Naive thymus-derived CD8-positive, alpha-beta T cell (primary cell): ENCODE data around the gene WDR64. TPM values are rescaled to one million over a fixed set of nuclear protein-coding genes. Genes with fewer than 3 reads are reported as not detected.
"Not testable (repeated sequence)": the region's sequence is repeated elsewhere in the genome, so short reads cannot be mapped to it uniquely, and the experiment has no call there.

Experiments
- ATAC-seq, 2 donors: fragments of 150-1000 bp; cut with Tn5 transposase in 1 of 2; sonication (Bioruptor Pico), chemical (Tn5 transposase) in 1 of 2; 1 replicate in 1 of 2; 2 replicates in 1 of 2; pipeline ENCODE4 v1.10.0; 2021; ENCODE audit warnings: mild to moderate bottlenecking in 2 of 2, moderate library complexity in 2 of 2
- POLR2A ChIA-PET: fragments of 350-600 bp; sonication (Branson Sonifier 250); formaldehyde crosslinking; loops from one replicate; lab custom pipeline; 2021; ENCODE audit warnings: antibody characterized with exemption; lab: Charles Lee
- DNase-seq, 10 donors: peaks; one replicate each; pipeline versions ENCODE4 v3.0.0 to v3.0.0-alpha.2; 2020 to 2022
- H3K27ac Mint-ChIP-seq, 10 donors: one replicate each; pipeline ENCODE4 v1.8.0; 2020 to 2022; ENCODE audit warnings: mild to moderate bottlenecking in 10 of 10, mixed read lengths in 10 of 10, moderate library complexity in 4 of 10, inconsistent platforms in 1 of 10
- H3K27me3 Mint-ChIP-seq, 5 donors: one replicate each; pipeline ENCODE4 v1.8.0; 2021 to 2022; ENCODE audit warnings: mixed read lengths in 5 of 5
- H3K36me3 Mint-ChIP-seq, 3 donors: one replicate each; pipeline ENCODE4 v1.8.0; 2020 to 2022; ENCODE audit warnings: mixed read lengths in 3 of 3, mild to moderate bottlenecking in 2 of 3, inconsistent platforms in 1 of 3
- H3K4me1 Mint-ChIP-seq, 4 donors: one replicate each; pipeline ENCODE4 v1.8.0; 2021 to 2022; ENCODE audit warnings: mixed read lengths in 4 of 4
- H3K4me3 Mint-ChIP-seq, 10 donors: one replicate each; pipeline ENCODE4 v1.8.0; 2020 to 2022; ENCODE audit warnings: mild to moderate bottlenecking in 10 of 10, mixed read lengths in 10 of 10, moderate library complexity in 6 of 10, inconsistent platforms in 1 of 10
- H3K9me3 Mint-ChIP-seq, 9 donors: one replicate each; pipeline ENCODE4 v1.8.0; 2020 to 2022; ENCODE audit warnings: mixed read lengths in 9 of 9, mild to moderate bottlenecking in 3 of 9, inconsistent platforms in 1 of 9, moderate library complexity in 1 of 9
- polyA plus RNA-seq, 3 donors: library from polyadenylated mRNA; unstranded; fragments of 300-500 nt; fragmentation: Illumina TruSeq; gene quantifications; one replicate each; pipeline ENCODE4 v1.2.3, GENCODE V29; 2021
- total RNA-seq, 8 experiments: library from RNA in 2 of 8; stranded (reverse) in 2 of 8; gene quantifications; one replicate each; pipeline ENCODE4 v1.2.3 and lab custom pipeline; 2021 to 2026

Gene WDR64
- total and polyA plus RNA-seq, 5 experiments from 2014 or later: 0.28 to 0.69 (median 0.49) TPM; not detected in 2

DNA sequence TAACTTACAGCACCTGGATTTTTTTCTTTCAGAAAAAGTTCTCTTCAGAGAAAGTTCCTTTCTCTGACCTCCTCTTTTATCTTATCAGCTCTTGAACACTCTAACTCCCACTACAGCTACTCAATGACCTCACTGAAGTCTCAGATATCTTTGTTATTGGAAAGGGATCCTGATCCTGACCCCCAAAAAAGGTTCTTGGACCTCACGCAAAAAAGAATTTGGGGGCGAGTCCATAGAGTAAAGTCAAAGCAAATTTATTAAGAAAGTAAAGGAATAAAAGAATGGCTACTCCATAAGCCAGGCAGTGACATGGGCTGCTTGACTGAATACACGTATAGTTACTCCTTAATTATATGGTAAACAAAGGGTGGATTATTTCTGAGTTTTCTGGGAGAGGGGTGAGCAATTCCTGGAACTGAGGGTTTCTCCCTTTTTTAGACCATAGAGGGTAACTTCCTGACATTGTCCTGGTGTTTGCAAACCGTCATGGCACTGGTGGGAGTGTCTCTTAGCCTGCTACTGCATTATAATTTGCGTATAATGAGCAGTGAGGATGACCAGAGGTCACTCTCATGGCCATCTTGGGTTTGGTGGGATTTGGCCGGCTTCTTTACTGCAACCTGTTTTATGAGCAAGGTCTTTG is 44.2 kb downstream of the WDR64 start:
- Mint-ChIP-seq H3K4me1 (peaks cover 0 to under 1% (median 0%) of the 10 kb centered on the region in 4 donors), H3K36me3 (no peaks in the 10 kb centered on the region), H3K4me3 (no peak overlapping the region), H3K27me3 (no peaks in the 10 kb centered on the region), H3K9me3 (no peaks in the 10 kb centered on the region), H3K27ac (no peak overlapping the region)
- DNase-seq: no peak
- ATAC-seq: no peak
- POLR2A ChIA-PET: no interaction called here

DNA sequence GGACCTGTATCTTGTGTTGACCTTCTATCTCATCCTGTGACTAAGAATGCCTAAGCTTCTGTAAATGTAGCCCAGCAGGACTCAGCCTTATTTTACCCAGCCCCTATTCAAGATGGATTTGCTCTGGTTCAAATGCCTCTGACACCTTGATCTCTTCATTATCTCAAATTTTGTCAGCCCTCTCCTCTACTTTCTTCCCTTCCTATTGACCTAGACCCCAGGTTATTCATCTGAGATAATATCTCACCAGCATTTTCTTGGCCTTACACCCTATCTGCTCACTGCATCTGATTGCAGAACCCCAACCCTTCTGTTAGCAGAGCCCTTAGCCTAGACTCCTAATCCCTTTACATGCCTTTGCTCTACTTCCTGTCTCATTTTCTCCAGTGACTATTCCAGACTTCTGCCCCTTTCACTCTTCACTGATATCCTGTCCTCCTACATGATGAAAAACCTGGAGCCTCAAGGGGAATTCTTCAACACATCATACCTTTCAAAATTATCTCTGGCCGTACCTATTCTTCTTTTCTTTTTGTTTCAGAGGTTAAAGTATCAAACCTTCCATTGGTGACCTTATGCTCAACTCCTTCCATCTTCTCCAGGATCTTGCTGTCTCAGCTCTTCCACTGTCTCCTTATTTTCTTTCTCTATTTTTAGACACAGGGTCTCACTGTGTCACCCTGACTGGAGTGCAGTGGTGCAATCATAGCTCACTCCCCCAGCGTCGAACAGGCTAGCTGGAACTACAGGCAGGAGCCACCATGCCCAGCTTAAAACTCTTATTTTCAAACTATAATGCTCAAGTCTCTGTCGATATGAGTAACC is 44.9 kb downstream of the WDR64 start:
- Mint-ChIP-seq H3K36me3 (no peaks in the 10 kb centered on the region), H3K4me3 (no peak overlapping the region), H3K27me3 (no peaks in the 10 kb centered on the region), H3K9me3 (no peaks in the 10 kb centered on the region), H3K4me1 (peaks cover 0 to 4% (median 0%) of the 10 kb centered on the region in 4 donors), H3K27ac (no peak overlapping the region)
- POLR2A ChIA-PET: interaction anchor here (1.0 kb wide), 1 partner anchor 11 kb away, joined by 4 read pairs; no protein-coding TSS in a partner anchor
- ATAC-seq (no peak), DNase-seq (no peak)

DNA sequence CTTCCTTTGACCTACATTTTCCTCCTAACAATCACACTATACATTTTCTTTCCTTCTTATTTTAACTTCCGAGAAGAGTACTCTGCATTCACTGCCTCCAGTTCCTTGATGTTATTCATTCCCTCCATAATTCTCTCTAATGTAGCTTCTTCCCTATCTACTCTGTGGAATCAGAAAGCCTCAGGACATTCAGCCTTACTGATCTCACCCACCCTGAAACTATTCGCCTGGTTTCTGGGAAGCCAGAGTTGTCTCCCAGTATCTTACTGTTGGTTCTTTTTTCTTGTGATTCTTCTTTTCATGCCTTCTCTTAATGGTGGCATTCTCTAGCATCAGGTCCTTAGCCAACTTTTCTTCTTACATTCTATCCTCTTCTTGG is 45.5 kb downstream of the WDR64 start:
- Mint-ChIP-seq H3K27me3 (no peaks in the 10 kb centered on the region), H3K36me3 (no peaks in the 10 kb centered on the region), H3K4me3 (no peak overlapping the region), H3K4me1 (peaks cover 0 to 4% (median 0%) of the 10 kb centered on the region in 4 donors), H3K9me3 (no peaks in the 10 kb centered on the region), H3K27ac (no peak overlapping the region)
- ATAC-seq (no peak), DNase-seq (no peak)
- POLR2A ChIA-PET: interaction anchor here (1.0 kb wide), 1 partner anchor 10 kb away, joined by 4 read pairs; no protein-coding TSS in a partner anchor

DNA sequence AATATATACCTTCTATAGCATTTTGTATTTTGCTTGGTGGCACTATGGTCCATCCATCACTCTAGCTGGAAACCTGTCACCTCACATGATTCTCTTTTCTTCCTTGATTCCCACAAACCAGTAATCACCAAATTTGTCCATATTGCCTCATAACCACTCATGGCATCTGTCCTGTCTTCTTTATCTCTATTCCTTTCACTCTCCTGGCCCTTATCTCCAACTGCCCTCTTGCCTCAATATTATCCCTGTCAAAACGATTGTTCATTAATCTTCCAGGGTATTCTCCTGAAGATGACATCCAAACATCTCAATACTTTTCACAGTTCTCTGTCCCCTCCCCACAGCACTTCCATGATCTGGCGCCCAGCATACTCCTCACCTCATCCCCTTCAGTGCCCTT is 46.1 kb downstream of the WDR64 start:
- Mint-ChIP-seq H3K36me3 (no peaks in the 10 kb centered on the region), H3K9me3 (no peaks in the 10 kb centered on the region), H3K4me1 (peaks cover 0 to 4% (median 0%) of the 10 kb centered on the region in 4 donors), H3K4me3 (no peak overlapping the region), H3K27me3 (no peaks in the 10 kb centered on the region), H3K27ac (no peak overlapping the region)
- no peak for ATAC-seq
- POLR2A ChIA-PET: interaction anchor here (1.0 kb wide), 1 partner anchor 10 kb away, joined by 4 read pairs; no protein-coding TSS in a partner anchor
- no peak for DNase-seq

DNA sequence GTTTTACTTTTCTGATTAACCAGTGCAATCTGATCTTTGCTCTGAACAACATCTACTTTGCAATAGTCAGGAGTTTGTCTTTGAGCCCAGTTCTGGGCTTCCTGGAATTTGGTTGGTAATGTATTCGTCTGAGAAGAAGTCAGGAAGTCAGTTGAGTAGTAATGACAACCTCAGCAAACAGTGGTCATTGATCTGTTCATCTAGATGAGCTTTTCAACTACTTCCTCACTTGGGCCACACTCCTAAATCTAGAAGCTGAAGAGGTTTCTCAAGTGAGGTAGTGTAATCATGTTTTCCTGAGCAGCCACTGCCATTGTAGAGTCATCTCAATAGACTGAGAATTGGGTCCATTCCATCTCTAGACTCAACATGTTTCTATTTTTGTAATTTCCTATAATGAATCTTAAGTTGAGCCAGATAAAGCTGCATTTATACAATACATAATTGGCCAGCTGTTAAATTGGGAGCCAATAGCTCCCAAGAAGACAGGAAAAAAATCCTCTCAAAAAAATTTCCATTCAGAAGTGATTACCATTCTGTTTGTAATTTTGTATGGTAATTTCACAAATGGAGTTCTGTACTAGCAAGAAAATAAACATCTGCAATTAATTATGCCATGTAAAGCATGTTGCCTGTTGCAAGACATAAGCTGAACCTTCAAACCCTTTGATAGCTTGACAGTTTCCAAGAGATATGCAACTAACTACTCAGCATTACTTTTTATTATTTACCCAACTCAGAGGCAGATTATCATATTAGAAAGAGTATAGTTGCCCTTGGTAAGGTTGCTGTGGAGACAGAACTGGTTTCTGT is 49.6 kb downstream of the WDR64 start:
- Mint-ChIP-seq H3K27ac (no peak overlapping the region), H3K36me3 (no peaks in the 10 kb centered on the region), H3K27me3 (no peaks in the 10 kb centered on the region), H3K4me3 (no peak overlapping the region), H3K9me3 (peaks cover 0 to 7% (median 0%) of the 10 kb centered on the region in 9 donors), H3K4me1 (peaks cover 2 to 17% (median 10%) of the 10 kb centered on the region in 4 donors)
- POLR2A ChIA-PET: no interaction called here
- ATAC-seq: no peak
- no peak for DNase-seq

DNA sequence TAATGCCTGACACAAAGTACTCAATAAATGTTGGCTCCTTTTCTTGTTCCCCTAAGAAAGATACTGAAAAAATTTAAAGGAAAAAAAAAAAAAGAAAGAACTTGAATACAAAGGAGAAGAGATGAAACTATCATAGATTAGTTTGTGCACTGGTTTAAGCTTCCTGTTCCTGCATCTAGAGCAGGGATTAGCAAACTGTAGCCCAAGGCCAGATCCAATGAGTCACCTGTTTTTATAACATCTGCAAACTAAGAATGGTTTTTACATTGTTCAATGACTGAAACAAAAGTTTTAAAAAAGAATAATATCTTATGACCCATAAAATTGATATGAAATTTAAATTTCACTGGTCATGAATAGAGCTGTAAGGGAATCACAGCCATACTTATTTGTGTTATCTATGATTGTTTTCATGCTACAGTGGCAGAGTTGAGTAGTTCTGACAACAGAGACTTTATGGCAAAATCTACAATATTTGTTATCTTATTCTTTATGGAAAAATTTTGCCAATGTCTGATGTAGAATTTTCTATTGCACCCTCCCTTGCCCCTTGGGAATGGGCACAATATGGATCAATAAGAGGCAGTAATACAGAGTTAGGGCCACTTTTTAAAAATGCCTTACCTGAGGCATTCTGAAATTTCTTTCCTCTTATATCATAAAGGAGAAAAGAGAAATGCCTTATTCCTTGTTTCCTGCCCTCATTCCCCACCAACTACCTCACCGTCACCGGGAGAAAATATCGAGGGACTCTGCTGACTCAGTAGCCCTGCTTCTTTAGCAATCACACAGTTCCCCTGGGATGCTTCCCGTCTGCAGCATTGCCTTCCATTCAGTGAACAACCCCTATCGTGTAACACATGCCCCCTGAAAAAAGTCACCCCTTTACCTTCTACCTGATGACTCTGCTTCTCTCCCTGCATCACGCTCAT is 50.6 kb downstream of the WDR64 start:
- Mint-ChIP-seq H3K27me3 (no peaks in the 10 kb centered on the region), H3K4me1 (peaks cover 11 to 27% (median 20%) of the 10 kb centered on the region in 4 donors), H3K9me3 (peaks cover 0 to 7% (median 0%) of the 10 kb centered on the region in 9 donors), H3K4me3 (no peak overlapping the region), H3K27ac (no peak overlapping the region), H3K36me3 (no peaks in the 10 kb centered on the region)
- POLR2A ChIA-PET: no interaction called here
- ATAC-seq (no peak), DNase-seq (no peak)

DNA sequence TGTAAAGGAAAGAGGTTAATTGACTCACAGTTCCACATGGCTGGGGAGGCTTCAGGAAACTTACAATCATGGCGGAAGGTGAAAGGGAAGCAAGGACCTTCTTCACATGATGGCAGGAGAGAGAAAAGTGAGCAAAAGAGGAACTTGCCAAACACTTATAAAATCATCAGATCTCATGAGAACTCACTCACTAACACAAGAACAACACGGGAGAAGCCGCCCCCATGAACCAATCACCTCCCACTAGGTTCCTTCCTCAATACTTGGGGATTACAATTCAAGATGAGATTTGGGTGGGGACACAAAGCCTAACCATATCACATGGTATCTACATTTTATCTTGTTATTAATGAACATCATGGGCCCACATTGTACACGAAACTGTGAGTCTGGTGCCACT is 51.7 kb downstream of the WDR64 start:
- DNase-seq, H3K9me3 Mint-ChIP-seq, ATAC-seq, H3K36me3 Mint-ChIP-seq, POLR2A ChIA-PET, H3K27me3 Mint-ChIP-seq, H3K4me3 Mint-ChIP-seq: not testable (repeated sequence)
- Mint-ChIP-seq H3K27ac (peak overlapping the region in 1 of 10 donors; percentile 32), H3K4me1 (peaks cover 12 to 29% (median 23%) of the 10 kb centered on the region in 4 donors)

DNA sequence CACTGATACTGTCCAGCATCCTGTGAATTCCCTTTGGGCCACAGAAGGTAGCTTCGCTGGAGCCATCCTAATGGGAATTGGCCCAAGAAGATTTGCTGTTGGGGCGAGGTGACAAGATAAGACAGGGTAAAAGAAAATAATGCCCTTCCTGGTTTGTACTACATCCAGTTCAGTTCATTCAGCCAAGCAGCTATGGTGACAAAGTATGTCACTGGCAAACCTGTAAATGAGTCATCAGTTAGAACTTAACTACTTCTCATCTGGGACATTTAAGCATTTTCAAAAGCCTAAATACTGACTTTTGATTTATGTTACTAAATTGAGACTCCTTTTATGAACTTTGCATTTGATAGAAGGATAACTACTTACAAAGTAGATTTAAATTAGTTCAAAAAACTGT is 54.2 kb downstream of the WDR64 start:
- Mint-ChIP-seq H3K36me3 (no peaks in the 10 kb centered on the region), H3K9me3 (peaks cover 0 to 7% (median 0%) of the 10 kb centered on the region in 9 donors), H3K27ac (peak overlapping the region in 5 of 10 donors; percentile 27 to 86 (median 72)), H3K4me3 (peak overlapping the region in 3 of 10 donors; percentile 20 to 40 (median 22)), H3K27me3 (no peaks in the 10 kb centered on the region), H3K4me1 (peaks cover 16 to 29% (median 23%) of the 10 kb centered on the region in 4 donors)
- ATAC-seq (peak; percentile 55), DNase-seq (peak in 2 of 10 donors; percentile 15 to 28)
- POLR2A ChIA-PET: interaction anchor here (1.0 to 1.3 kb wide), 4 partner anchors 11 to 66 kb away, joined by 3 to 10 read pairs (median 5); partner anchors contain the start of genes CHML and OPN3

DNA sequence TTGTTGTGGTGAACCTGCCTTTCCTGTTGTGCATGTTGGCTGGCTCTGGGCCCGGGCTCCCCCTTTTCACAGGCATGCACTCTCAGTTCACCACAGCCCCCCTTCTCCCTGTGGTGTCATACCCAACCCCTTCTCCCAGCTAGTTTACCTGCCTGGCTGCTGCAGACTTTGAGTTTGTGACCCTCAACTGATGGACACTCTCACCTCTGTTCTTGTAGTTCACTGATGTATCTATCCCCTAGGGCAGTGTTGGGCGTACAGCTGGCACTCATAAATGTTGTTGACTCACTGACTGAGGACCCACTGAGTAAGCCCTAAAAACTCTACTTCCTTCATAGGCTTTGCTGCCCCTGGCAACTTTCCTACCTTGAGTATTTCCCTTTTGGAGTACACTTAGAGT is 54.9 kb downstream of the WDR64 start:
- Mint-ChIP-seq H3K4me3 (peak overlapping the region; percentile 6 to 80 (median 72)), H3K4me1 (peaks cover 16 to 27% (median 23%) of the 10 kb centered on the region in 4 donors), H3K27ac (peak overlapping the region; percentile 63 to 84 (median 78)), H3K36me3 (no peaks in the 10 kb centered on the region), H3K27me3 (no peaks in the 10 kb centered on the region), H3K9me3 (peaks cover 0 to 7% (median 0%) of the 10 kb centered on the region in 9 donors)
- DNase-seq (peak; percentile 23 to 84 (median 68)), ATAC-seq (peak; percentile 93 to 99)
- POLR2A ChIA-PET: interaction anchor here (1.0 to 1.3 kb wide), 5 partner anchors 12 to 79 kb away, joined by 3 to 10 read pairs (median 4); partner anchors contain the start of genes CHML and OPN3

DNA sequence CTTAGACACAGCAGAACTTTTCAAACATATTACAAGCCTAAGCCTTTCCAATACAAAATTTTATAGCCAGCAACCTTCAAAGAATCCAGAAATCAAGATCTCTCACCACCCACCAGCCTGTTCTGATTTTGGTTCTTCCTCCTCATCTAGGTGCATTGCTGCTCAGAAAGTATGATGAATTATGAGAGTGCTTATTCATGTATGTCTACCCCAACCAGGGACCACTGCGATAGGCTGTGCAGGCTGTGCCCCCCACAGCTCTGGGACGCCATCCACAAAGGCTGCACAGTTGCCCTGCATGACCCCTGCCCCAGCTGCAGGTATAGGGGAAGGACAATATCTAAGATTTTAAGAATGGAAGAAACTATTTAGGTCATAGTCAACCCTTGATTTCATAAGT is 55.4 kb downstream of the WDR64 start:
- peak overlapping the region; percentile 13 to 80 (median 72) for H3K4me3 Mint-ChIP-seq
- ATAC-seq (no peak), DNase-seq (no peak)
- peak overlapping the region in 9 of 10 donors; percentile 63 to 84 (median 78) for H3K27ac Mint-ChIP-seq
- peaks cover 18 to 27% (median 23%) of the 10 kb centered on the region in 4 donors for H3K4me1 Mint-ChIP-seq
- POLR2A ChIA-PET: interaction anchor here (1.1 to 1.3 kb wide), 5 partner anchors 10 to 80 kb away, joined by 4 to 10 read pairs (median 4); partner anchors contain the start of genes CHML and OPN3
- no peaks in the 10 kb centered on the region for H3K27me3 Mint-ChIP-seq
- H3K36me3 Mint-ChIP-seq: no peaks in the 10 kb centered on the region
- H3K9me3 Mint-ChIP-seq: peaks cover 0 to 7% (median 0%) of the 10 kb centered on the region in 9 donors

DNA sequence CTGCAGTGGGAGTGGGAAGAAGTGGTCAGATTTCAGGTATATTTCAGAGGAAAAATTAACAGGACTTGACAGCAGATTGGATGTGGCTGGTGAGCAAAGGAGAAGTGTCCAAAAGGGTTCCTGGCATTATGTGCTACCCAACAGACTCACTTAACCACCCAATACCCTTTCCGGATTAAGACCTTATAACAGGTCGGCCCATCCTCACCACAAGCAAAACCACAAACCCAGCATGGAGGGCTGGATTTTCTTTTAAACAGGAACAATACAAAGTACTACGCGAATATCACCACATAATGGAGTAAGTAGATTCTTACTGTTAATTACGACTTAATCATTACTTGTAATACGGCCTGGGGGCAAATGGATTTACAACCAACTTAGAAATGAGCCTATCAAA is 59.2 kb downstream of the WDR64 start:
- H3K27ac Mint-ChIP-seq: peak overlapping the region in 1 of 10 donors; percentile 24
- no peaks in the 10 kb centered on the region for H3K27me3 Mint-ChIP-seq
- peaks cover 14 to 16% (median 15%) of the 10 kb centered on the region in 4 donors for H3K4me1 Mint-ChIP-seq
- POLR2A ChIA-PET: no interaction called here
- DNase-seq: no peak
- H3K9me3 Mint-ChIP-seq: no peaks in the 10 kb centered on the region
- no peak overlapping the region for H3K4me3 Mint-ChIP-seq
- ATAC-seq: no peak
- no peaks in the 10 kb centered on the region for H3K36me3 Mint-ChIP-seq
